Measurements from ENCODE around the gene CHST3. TPM values are rescaled to one million over a fixed set of nuclear protein-coding genes. Genes with fewer than 3 reads are reported as not detected.
"Not testable (repeated sequence)": the region's sequence is repeated elsewhere in the genome, so short reads cannot be mapped to it uniquely, and the experiment has no call there.

Gene CHST3
- total RNA-seq = 41.4 TPM

GRCh38 chr10:71964098-71964742 lies at the start of gene CHST3:
Gene CHST3 (plus strand): TSS chr10:71964395. CDS start chr10:72005843, 41,448 bp downstream.
- DNase-seq (ENCODE audit: low spot score in 2 of 2) = peak in 1 of 2 donors; percentile 78
- TF ChIP-seq CTCF (IDR thresholded peaks at IDR 0.05) = peak in 1 of 3 experiments; percentile 1
- Histone ChIP-seq H3K9me3 (no peaks in the 10 kb centered on the region), H3K4me3 (peak within 1 kb of the TSS; percentile 88 to 99), H3K4me1 (peaks cover 0 to 38% of the 10 kb centered on the region in 2 donors), H3K27ac (peak within 1 kb of the TSS; percentile 100), H3K27me3 (no peaks in the 10 kb centered on the region), H3K36me3 (peaks cover 0 to 2% of the 10 kb centered on the region in 2 donors)
- intact Hi-C loops (cut with DNase I) = loop anchor here (1.0 to 5.0 kb wide), 3 partner anchors 11 to 373 kb away; no protein-coding TSS in a partner anchor

- DNase-seq (ENCODE audit: low spot score in 2 of 2) = no peak
- Histone ChIP-seq H3K27ac (no peak overlapping the region), H3K9me3 (no peaks in the 10 kb centered on the region), H3K4me1 (no peaks in the 10 kb centered on the region), H3K27me3 (no peaks in the 10 kb centered on the region), H3K36me3 (no peaks in the 10 kb centered on the region), H3K4me3 (no peak overlapping the region)
- TF ChIP-seq CTCF (IDR thresholded peaks at IDR 0.05) = no peak
- intact Hi-C loops (cut with DNase I) = no loop called here
These were observed 47.4 kb upstream of the CHST3 start for GRCh38 chr10:71916827-71917226.

GRCh38 chr10:71918992-71919391 lies 45.2 kb upstream of the CHST3 start:
- Histone ChIP-seq H3K27ac (no peak overlapping the region), H3K4me3 (no peak overlapping the region), H3K4me1 (no peaks in the 10 kb centered on the region), H3K9me3 (no peaks in the 10 kb centered on the region), H3K27me3 (no peaks in the 10 kb centered on the region), H3K36me3 (no peaks in the 10 kb centered on the region)
- intact Hi-C loops (cut with DNase I) = no loop called here
- no peak for TF ChIP-seq CTCF (IDR thresholded peaks at IDR 0.05)
- DNase-seq (ENCODE audit: low spot score in 2 of 2) = no peak

GRCh38 chr10:71919956-71920539 lies 44.1 kb upstream of the CHST3 start:
- H3K4me1 ChIP-seq; H3K4me3 ChIP-seq; DNase-seq (ENCODE audit: low spot score in 2 of 2); H3K27ac ChIP-seq; H3K27me3 ChIP-seq; H3K9me3 ChIP-seq; H3K36me3 ChIP-seq; intact Hi-C loops (cut with DNase I): not testable (repeated sequence)

GRCh38 chr10:71920540-71921323 lies 43.5 kb upstream of the CHST3 start:
- no peaks in the 10 kb centered on the region for H3K9me3 ChIP-seq
- no peaks in the 10 kb centered on the region for H3K36me3 ChIP-seq
- no peak for TF ChIP-seq CTCF (IDR thresholded peaks at IDR 0.05)
- H3K4me1 ChIP-seq = no peaks in the 10 kb centered on the region
- no peaks in the 10 kb centered on the region for H3K27me3 ChIP-seq
- intact Hi-C loops (cut with DNase I) = no loop called here
- DNase-seq (ENCODE audit: low spot score in 2 of 2) = no peak
- no peak overlapping the region for H3K4me3 ChIP-seq
- H3K27ac ChIP-seq = no peak overlapping the region

Measured in ascending aorta (tissue), 2 donors.